ENCODE data around the gene CDK1.

DNA sequence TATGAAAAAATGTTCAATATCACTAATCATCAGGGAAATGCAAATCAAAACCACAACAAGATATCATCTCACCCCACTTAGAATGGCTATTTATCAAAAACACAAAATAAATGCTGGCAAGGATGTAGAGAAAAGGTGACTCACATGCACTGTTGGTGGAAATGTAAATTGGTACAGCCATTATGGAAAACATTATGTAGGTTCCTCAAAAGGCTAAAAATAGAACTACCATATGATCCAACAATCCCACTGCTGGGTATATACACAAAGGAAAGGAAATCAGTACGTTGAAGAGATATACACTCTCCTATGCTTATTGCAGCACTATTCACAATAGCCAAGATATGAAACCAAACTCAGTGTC, 50.2 kb downstream of the CDK1 start:
- no peak for TF ChIP-seq POLR2A (IDR thresholded peaks at IDR 0.05)
- TF ChIP-seq, protein P1, sequence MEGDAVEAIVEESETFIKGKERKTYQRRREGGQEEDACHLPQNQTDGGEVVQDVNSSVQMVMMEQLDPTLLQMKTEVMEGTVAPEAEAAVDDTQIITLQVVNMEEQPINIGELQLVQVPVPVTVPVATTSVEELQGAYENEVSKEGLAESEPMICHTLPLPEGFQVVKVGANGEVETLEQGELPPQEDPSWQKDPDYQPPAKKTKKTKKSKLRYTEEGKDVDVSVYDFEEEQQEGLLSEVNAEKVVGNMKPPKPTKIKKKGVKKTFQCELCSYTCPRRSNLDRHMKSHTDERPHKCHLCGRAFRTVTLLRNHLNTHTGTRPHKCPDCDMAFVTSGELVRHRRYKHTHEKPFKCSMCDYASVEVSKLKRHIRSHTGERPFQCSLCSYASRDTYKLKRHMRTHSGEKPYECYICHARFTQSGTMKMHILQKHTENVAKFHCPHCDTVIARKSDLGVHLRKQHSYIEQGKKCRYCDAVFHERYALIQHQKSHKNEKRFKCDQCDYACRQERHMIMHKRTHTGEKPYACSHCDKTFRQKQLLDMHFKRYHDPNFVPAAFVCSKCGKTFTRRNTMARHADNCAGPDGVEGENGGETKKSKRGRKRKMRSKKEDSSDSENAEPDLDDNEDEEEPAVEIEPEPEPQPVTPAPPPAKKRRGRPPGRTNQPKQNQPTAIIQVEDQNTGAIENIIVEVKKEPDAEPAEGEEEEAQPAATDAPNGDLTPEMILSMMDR (IDR thresholded peaks at IDR 0.05), result no peak
